Vagina (tissue), 2 donors: ENCODE measurements around the gene LRRFIP1. TPM values are rescaled to one million over a fixed set of nuclear protein-coding genes. Genes with fewer than 3 reads are reported as not detected.

Experiments
- DNase-seq, 2 donors: peaks; one replicate each; pipeline ENCODE4 v3.0.0-alpha.2; 2017; ENCODE audit errors: extremely low spot score in 2 of 2
- H3K27ac ChIP-seq: fragments of 200-600 bp; sonication (generic); one replicate; pipeline ENCODE4 v1.5.1; 2019
- H3K27me3 ChIP-seq: fragments of 200-600 bp; sonication (generic); one replicate; pipeline ENCODE4 v1.5.1; 2019
- H3K36me3 ChIP-seq, 2 donors: fragments of 200-600 bp; sonication (generic); one replicate each; pipeline ENCODE4 v1.5.1; 2017 to 2019
- H3K4me1 ChIP-seq: fragments of 200-600 bp; sonication (generic); one replicate; pipeline ENCODE4 v1.5.1; 2019
- H3K4me3 ChIP-seq, 2 donors: fragments of 200-600 bp; sonication (generic); 1 replicate in 1 of 2; 2 replicates in 1 of 2; pipeline ENCODE4 v1.5.1; 2016 to 2019
- H3K9me3 ChIP-seq: fragments of 200-600 bp; sonication (generic); one replicate; pipeline ENCODE4 v1.5.1; 2019
- CTCF ChIP-seq, 3 experiments: fragments of 450-650 bp in 2 of 3; fragments of 200-600 bp in 1 of 3; sonication (generic) in 1 of 3; IDR thresholded peaks; one replicate each; pipeline ENCODE4 v1.5.1; 2017 to 2019; ENCODE audit warnings: antibody characterized with exemption in 3 of 3, mild to moderate bottlenecking in 2 of 3, moderate library complexity in 2 of 3
- POLR2A ChIP-seq, 2 donors: fragments of 450-650 bp; IDR thresholded peaks; one replicate each; pipeline ENCODE4 v1.6.1; 2017; ENCODE audit warnings: antibody characterized with exemption in 2 of 2, mild to moderate bottlenecking in 2 of 2, moderate library complexity in 2 of 2
- POLR2AphosphoS5 ChIP-seq, 2 donors: sonication (generic); formaldehyde crosslinking; IDR thresholded peaks; one replicate each; pipeline ENCODE4 v1.9.0; 2017; ENCODE audit warnings: antibody characterized with exemption in 2 of 2, mild to moderate bottlenecking in 2 of 2, low read depth in 1 of 2; ENCODE audit not compliant: insufficient read depth in 1 of 2
- intact Hi-C: fragments of 100-400 bp; cut with DNase I; formaldehyde crosslinking; loops from one replicate; pipeline ENCODE4 v1.15.1; 2023
- total RNA-seq: library from RNA; depleted of rRNA; stranded (reverse); fragments of >200 nt; gene quantifications from one replicate; pipeline ENCODE4 v1.2.3, GENCODE V29; 2016

Gene LRRFIP1
- total RNA-seq, 1 donor from 2014 or later: 132 TPM

GRCh38 chr2:237724811-237725478, 97.6 kb downstream of the LRRFIP1 start:
- no peak overlapping the region for H3K27ac ChIP-seq
- no peaks in the 10 kb centered on the region for H3K27me3 ChIP-seq
- peaks cover 63% of the 10 kb centered on the region for H3K4me1 ChIP-seq
- H3K4me3 ChIP-seq: no peak overlapping the region
- no peaks in the 10 kb centered on the region for H3K36me3 ChIP-seq
- intact Hi-C loops: no loop called here
- DNase-seq: no peak
- no peak for TF ChIP-seq CTCF (IDR thresholded peaks at IDR 0.05)
- TF ChIP-seq POLR2AphosphoS5 (IDR thresholded peaks at IDR 0.05; ENCODE audit: insufficient read depth in 1 of 2, low read depth in 1 of 2): no peak
- no peak for TF ChIP-seq POLR2A (IDR thresholded peaks at IDR 0.05)
- H3K9me3 ChIP-seq: no peaks in the 10 kb centered on the region

GRCh38 chr2:237725661-237726060, 98.3 kb downstream of the LRRFIP1 start:
- peaks cover 70% of the 10 kb centered on the region for H3K4me1 ChIP-seq
- no peaks in the 10 kb centered on the region for H3K27me3 ChIP-seq
- no peak for DNase-seq
- H3K27ac ChIP-seq: no peak overlapping the region
- TF ChIP-seq POLR2A (IDR thresholded peaks at IDR 0.05) (no peak), POLR2AphosphoS5 (IDR thresholded peaks at IDR 0.05; ENCODE audit: insufficient read depth in 1 of 2, low read depth in 1 of 2) (no peak), CTCF (IDR thresholded peaks at IDR 0.05) (no peak)
- no peaks in the 10 kb centered on the region for H3K36me3 ChIP-seq
- H3K4me3 ChIP-seq: no peak overlapping the region
- intact Hi-C loops: no loop called here
- no peaks in the 10 kb centered on the region for H3K9me3 ChIP-seq

- DNase-seq: peak in 1 of 2 donors; percentile 60
Observed at GRCh38 chr2:237726401-237726830, 99.0 kb downstream of the LRRFIP1 start.

GRCh38 chr2:237727363-237727762, 100.0 kb downstream of the LRRFIP1 start:
- Histone ChIP-seq H3K4me3 (no peak overlapping the region), H3K9me3 (no peaks in the 10 kb centered on the region), H3K4me1 (peaks cover 76% of the 10 kb centered on the region), H3K36me3 (no peaks in the 10 kb centered on the region), H3K27me3 (no peaks in the 10 kb centered on the region), H3K27ac (no peak overlapping the region)
- TF ChIP-seq POLR2AphosphoS5 (IDR thresholded peaks at IDR 0.05; ENCODE audit: insufficient read depth in 1 of 2, low read depth in 1 of 2) (peak in 1 of 2 donors; percentile 24), POLR2A (IDR thresholded peaks at IDR 0.05) (no peak), CTCF (IDR thresholded peaks at IDR 0.05) (no peak)
- intact Hi-C loops: no loop called here
- no peak for DNase-seq

More at GRCh38 chr2:237726401-237726830, 99.0 kb downstream of the LRRFIP1 start:
- no peaks in the 10 kb centered on the region for H3K36me3 ChIP-seq
- no peak for TF ChIP-seq CTCF (IDR thresholded peaks at IDR 0.05)
- no peak for TF ChIP-seq POLR2A (IDR thresholded peaks at IDR 0.05)
- TF ChIP-seq POLR2AphosphoS5 (IDR thresholded peaks at IDR 0.05; ENCODE audit: insufficient read depth in 1 of 2, low read depth in 1 of 2): peak in 1 of 2 donors; percentile 75
- peaks cover 78% of the 10 kb centered on the region for H3K4me1 ChIP-seq
- peak overlapping the region; percentile 1 for H3K27ac ChIP-seq
- no peaks in the 10 kb centered on the region for H3K27me3 ChIP-seq
- intact Hi-C loops: no loop called here
- no peak overlapping the region for H3K4me3 ChIP-seq
- H3K9me3 ChIP-seq: no peaks in the 10 kb centered on the region
